NCI-H1092 treated with DMSO at 0.1 percent for 48 hours (cell line): Measurements from ENCODE around the gene GOLGA3.
"Not testable (repeated sequence)": the region's sequence is repeated elsewhere in the genome, so short reads cannot be mapped to it uniquely, and the experiment has no call there.

Source experiments
- DNase-seq: peaks from one replicate; lab custom pipeline; 2025; lab: John Stamatoyannopoulos, UW

Gene GOLGA3

GRCh38 chr12:132777614-132778013, 51.1 kb downstream of the GOLGA3 start:
- no peak for DNase-seq

GRCh38 chr12:132776816-132777568, 51.7 kb downstream of the GOLGA3 start:
- DNase-seq, result peak; percentile 72

- DNase-seq, result peak; percentile 68
Measured at GRCh38 chr12:132776230-132776625, 52.4 kb downstream of the GOLGA3 start.

GRCh38 chr12:132775502-132776229, 53.0 kb downstream of the GOLGA3 start:
- DNase-seq, result no peak

GRCh38 chr12:132774646-132775275, 53.9 kb downstream of the GOLGA3 start:
- no peak for DNase-seq

GRCh38 chr12:132774159-132774558, 54.5 kb downstream of the GOLGA3 start:
- DNase-seq, result no peak

GRCh38 chr12:132773077-132773955, 55.4 kb downstream of the GOLGA3 start:
- no peak for DNase-seq

- no peak for DNase-seq
Measured at GRCh38 chr12:132772606-132773005, 56.1 kb downstream of the GOLGA3 start.

GRCh38 chr12:132771126-132771838, 57.4 kb downstream of the GOLGA3 start:
- DNase-seq, result no peak

GRCh38 chr12:132766380-132767085, 62.1 kb downstream of the GOLGA3 start:
- DNase-seq, result no peak

- DNase-seq, result no peak
Measured at GRCh38 chr12:132765361-132765760, 63.3 kb downstream of the GOLGA3 start.

GRCh38 chr12:132764231-132764630, 64.4 kb downstream of the GOLGA3 start:
- DNase-seq, result no peak

- DNase-seq, result peak; percentile 73
Measured at GRCh38 chr12:132761921-132762583, 66.6 kb downstream of the GOLGA3 start.

GRCh38 chr12:132761032-132761920, 67.4 kb downstream of the GOLGA3 start, which contains the start of gene ANKLE2:
Gene ANKLE2 (minus strand): TSS chr12:132761832. CDS start chr12:132761798, 34 bp downstream.
- no peak for DNase-seq

- no peak for DNase-seq
Measured at GRCh38 chr12:132759359-132759758, 69.3 kb downstream of the GOLGA3 start.

GRCh38 chr12:132758825-132759224, 69.8 kb downstream of the GOLGA3 start:
- not testable (repeated sequence) for DNase-seq

GRCh38 chr12:132754160-132754932, 74.3 kb downstream of the GOLGA3 start:
- no peak for DNase-seq

- DNase-seq, result not testable (repeated sequence)
Measured at GRCh38 chr12:132753670-132754069, 75.0 kb downstream of the GOLGA3 start.
